ENCODE data around the gene CD109. TPM values are rescaled to one million over a fixed set of nuclear protein-coding genes. Genes with fewer than 3 reads are reported as not detected.
A peak's percentile ranks its signal among the peaks of the same experiment; 100 is the strongest.

The CD109 gene
- total RNA-seq, 1 donor from 2014 or later = 0.69 TPM

- Mint-ChIP-seq H3K4me3 (no peak overlapping the region), H3K4me1 (no peaks in the 10 kb centered on the region), H3K9me3 (no peaks in the 10 kb centered on the region), H3K27ac (no peak overlapping the region), H3K36me3 (ENCODE audit: low read depth) (no peaks in the 10 kb centered on the region), H3K27me3 (peaks cover 22% of the 10 kb centered on the region)
- ChIA-PET POLR2A (no interaction called here), CTCF (interaction anchor here (3.3 kb wide), 1 partner anchor 11 kb away, joined by 14 read pairs; no protein-coding TSS in a partner anchor)
- intact Hi-C loops (cut with micrococcal nuclease) = no loop called here
- TF ChIP-seq, protein P1, sequence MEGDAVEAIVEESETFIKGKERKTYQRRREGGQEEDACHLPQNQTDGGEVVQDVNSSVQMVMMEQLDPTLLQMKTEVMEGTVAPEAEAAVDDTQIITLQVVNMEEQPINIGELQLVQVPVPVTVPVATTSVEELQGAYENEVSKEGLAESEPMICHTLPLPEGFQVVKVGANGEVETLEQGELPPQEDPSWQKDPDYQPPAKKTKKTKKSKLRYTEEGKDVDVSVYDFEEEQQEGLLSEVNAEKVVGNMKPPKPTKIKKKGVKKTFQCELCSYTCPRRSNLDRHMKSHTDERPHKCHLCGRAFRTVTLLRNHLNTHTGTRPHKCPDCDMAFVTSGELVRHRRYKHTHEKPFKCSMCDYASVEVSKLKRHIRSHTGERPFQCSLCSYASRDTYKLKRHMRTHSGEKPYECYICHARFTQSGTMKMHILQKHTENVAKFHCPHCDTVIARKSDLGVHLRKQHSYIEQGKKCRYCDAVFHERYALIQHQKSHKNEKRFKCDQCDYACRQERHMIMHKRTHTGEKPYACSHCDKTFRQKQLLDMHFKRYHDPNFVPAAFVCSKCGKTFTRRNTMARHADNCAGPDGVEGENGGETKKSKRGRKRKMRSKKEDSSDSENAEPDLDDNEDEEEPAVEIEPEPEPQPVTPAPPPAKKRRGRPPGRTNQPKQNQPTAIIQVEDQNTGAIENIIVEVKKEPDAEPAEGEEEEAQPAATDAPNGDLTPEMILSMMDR (IDR thresholded peaks at IDR 0.05) = no peak
- ATAC-seq (ENCODE audit: low read depth) (no peak), DNase-seq (no peak)
Observed at GRCh38 chr6:73664701-73665100, 31.3 kb upstream of the CD109 start.

- Mint-ChIP-seq H3K27ac (no peak overlapping the region), H3K4me1 (no peaks in the 10 kb centered on the region), H3K4me3 (no peak overlapping the region), H3K36me3 (ENCODE audit: low read depth) (no peaks in the 10 kb centered on the region), H3K27me3 (peaks cover 32% of the 10 kb centered on the region), H3K9me3 (no peaks in the 10 kb centered on the region)
- TF ChIP-seq, protein P1 (IDR thresholded peaks at IDR 0.05) = no peak
- CTCF ChIA-PET = interaction anchor here (0.8 to 3.3 kb wide), 2 partner anchors 9 to 151 kb away, joined by 3 to 14 read pairs; no protein-coding TSS in a partner anchor
- peak; percentile 31 for ATAC-seq (ENCODE audit: low read depth)
- intact Hi-C loops (cut with micrococcal nuclease) = no loop called here
- DNase-seq = no peak
- POLR2A ChIA-PET = interaction anchor here (0.7 kb wide), 1 partner anchor 11 kb away, joined by 9 read pairs; no protein-coding TSS in a partner anchor
Observed at GRCh38 chr6:73665686-73666319, 30.2 kb upstream of the CD109 start.

DNA sequence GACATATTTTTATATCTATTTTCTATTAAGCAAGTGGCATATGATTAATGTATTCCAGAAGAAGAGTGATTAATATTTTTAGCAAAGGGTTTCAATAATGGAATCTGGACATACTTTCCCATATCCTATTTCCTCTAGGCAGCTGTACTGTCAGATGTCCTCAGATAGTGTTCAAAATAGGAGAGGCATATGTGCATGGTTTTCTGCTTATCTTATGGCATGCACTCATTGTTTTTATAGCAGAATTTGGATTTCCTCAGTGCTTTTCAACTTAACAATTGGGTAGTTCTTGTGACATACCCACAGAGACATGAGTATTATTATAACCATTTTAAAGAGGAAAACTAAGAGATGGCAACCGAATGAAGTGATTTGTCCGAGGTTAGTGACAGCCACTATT is 29.6 kb upstream of the CD109 start:
- TF ChIP-seq, protein P1 (IDR thresholded peaks at IDR 0.05) = no peak
- Mint-ChIP-seq H3K9me3 (no peaks in the 10 kb centered on the region), H3K36me3 (ENCODE audit: low read depth) (no peaks in the 10 kb centered on the region), H3K27me3 (peaks cover 36% of the 10 kb centered on the region), H3K4me1 (no peaks in the 10 kb centered on the region), H3K4me3 (no peak overlapping the region), H3K27ac (no peak overlapping the region)
- CTCF ChIA-PET = interaction anchor here (0.8 to 3.3 kb wide), 2 partner anchors 9 to 151 kb away, joined by 3 to 14 read pairs; no protein-coding TSS in a partner anchor
- POLR2A ChIA-PET = no interaction called here
- ATAC-seq (ENCODE audit: low read depth) = no peak
- intact Hi-C loops (cut with micrococcal nuclease) = no loop called here
- DNase-seq = no peak

- H3K27ac Mint-ChIP-seq = no peak overlapping the region
- no peaks in the 10 kb centered on the region for H3K9me3 Mint-ChIP-seq
- ChIA-PET POLR2A (no interaction called here), CTCF (interaction anchor here (3.3 kb wide), 1 partner anchor 7 kb away, joined by 14 read pairs; no protein-coding TSS in a partner anchor)
- no peaks in the 10 kb centered on the region for H3K36me3 Mint-ChIP-seq (ENCODE audit: low read depth)
- H3K4me3 Mint-ChIP-seq = no peak overlapping the region
- no peak for ATAC-seq (ENCODE audit: low read depth)
- intact Hi-C loops (cut with micrococcal nuclease) = no loop called here
- no peak for DNase-seq
- peaks cover 39% of the 10 kb centered on the region for H3K27me3 Mint-ChIP-seq
- TF ChIP-seq, protein P1 (IDR thresholded peaks at IDR 0.05) = no peak
- H3K4me1 Mint-ChIP-seq = no peaks in the 10 kb centered on the region
Observed at GRCh38 chr6:73667798-73668197, 28.2 kb upstream of the CD109 start.

DNA sequence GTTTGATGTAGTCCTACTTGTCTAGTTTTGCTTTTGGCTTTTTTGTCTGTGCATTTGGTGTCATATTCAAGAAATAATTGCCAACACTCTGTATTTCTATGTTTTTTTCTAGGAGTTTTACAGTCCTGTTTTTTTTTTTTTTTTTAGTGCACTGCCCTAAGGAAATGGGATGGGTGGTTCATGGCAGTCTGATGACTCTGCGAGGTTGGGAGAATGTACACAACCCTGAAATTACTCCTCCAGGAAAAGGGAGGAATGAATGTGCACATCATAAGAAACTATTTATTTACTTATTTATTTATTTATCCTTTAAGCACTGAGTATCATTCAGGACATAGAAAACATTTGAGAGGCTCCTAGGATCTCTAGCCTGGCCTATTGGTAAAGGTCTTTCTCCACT is 27.0 kb upstream of the CD109 start:
- intact Hi-C loops (cut with micrococcal nuclease) = no loop called here
- ChIA-PET CTCF (no interaction called here), POLR2A (no interaction called here)
- Mint-ChIP-seq H3K4me3 (no peak overlapping the region), H3K36me3 (ENCODE audit: low read depth) (no peaks in the 10 kb centered on the region), H3K4me1 (no peaks in the 10 kb centered on the region), H3K27me3 (peaks cover 37% of the 10 kb centered on the region), H3K27ac (no peak overlapping the region), H3K9me3 (no peaks in the 10 kb centered on the region)
- ATAC-seq (ENCODE audit: low read depth) (no peak), DNase-seq (no peak)
- TF ChIP-seq, protein P1 (IDR thresholded peaks at IDR 0.05) = no peak

All from activated B cell treated with CpG ODN at 0.5 μM for 24 hours (primary cell).